ENCODE results near the gene REEP1.
"Not testable (repeated sequence)": the region's sequence is repeated elsewhere in the genome, so short reads cannot be mapped to it uniquely, and the experiment has no call there.

Gene REEP1

DNA sequence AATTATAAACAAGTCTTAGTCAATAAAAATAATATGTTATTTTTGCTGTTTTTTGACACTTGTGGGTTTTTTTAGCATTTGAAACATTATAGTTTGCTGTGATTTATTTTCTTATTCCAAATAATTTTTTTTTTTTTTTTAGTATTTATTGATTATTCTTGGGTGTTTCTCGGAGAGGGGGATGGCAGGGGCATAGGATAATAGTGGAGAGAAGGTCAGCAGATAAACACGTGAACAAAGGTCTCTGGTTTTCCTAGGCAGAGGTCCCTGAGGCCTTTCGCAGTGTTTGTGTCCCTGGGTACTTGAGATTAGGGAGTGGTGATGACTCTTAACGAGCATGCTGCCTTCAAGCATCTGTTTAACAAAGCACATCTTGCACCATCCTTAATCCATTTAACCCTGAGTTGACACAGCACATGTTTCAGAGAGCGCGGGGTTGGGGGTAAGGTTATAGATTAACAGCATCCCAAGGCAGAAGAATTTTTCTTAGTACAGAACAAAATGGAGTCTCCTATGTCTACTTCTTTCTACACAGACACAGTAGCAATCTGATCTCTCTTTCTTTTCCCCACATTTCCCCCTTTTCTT lies 8.5 kb upstream of the REEP1 start:
- DNase-seq (ENCODE audit: low spot score): not testable (repeated sequence)

DNA sequence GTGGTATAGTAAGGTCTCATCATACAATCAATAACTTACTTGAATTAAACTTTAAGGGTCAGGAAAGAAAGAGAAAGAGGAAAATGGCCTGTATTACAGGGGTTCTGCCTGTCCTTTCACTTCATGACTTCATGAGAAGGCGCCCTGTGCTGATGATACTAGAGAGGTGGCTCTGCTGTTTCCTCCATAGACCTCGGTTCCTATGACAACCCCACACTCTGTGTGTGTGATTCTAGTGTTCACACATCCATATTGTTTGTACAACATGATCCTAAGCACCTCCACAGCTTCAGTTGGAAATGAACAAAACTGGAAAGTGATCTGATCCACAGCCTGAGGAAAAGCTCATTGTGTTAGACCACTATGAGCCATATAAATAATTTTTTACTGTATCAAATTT lies 7.0 kb upstream of the REEP1 start:
- no peak for DNase-seq (ENCODE audit: low spot score)

DNA sequence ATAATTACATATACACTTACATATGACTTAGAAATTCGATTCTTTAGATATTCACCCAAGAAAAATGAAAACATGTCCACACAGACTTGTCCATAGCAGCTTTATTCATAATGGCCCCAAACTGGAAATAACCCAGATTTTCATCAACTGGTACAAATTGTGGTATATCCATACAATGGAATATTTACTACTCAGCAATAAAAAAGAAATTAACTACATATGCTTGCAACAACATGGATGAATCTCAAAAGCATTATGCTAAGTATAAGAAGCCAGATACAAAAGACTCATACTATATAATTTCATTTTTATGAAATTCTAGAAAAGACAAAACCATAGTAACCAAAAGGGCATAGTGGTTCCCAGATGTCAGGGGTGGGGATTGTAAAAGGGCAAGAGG lies 5.1 kb upstream of the REEP1 start:
- no peak for DNase-seq (ENCODE audit: low spot score)

DNA sequence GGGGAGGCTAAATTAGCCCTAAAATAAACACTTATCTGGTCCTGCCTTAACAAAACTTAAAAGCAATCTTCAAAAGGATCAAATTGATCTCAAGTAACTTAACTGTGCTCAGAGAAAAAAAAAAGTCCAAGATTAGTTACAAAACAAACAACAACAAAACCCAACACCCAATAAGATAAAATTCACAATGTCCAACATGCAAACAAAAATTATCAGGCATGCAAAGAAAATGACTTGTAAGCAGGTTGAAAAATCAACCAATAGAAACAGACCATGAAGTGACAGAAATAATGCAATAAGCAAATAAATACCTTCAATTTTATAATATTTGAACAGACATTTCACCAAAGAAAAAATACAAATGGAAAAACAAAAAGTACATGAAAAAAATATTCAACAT lies 4.0 kb upstream of the REEP1 start:
- no peak for DNase-seq (ENCODE audit: low spot score)

DNA sequence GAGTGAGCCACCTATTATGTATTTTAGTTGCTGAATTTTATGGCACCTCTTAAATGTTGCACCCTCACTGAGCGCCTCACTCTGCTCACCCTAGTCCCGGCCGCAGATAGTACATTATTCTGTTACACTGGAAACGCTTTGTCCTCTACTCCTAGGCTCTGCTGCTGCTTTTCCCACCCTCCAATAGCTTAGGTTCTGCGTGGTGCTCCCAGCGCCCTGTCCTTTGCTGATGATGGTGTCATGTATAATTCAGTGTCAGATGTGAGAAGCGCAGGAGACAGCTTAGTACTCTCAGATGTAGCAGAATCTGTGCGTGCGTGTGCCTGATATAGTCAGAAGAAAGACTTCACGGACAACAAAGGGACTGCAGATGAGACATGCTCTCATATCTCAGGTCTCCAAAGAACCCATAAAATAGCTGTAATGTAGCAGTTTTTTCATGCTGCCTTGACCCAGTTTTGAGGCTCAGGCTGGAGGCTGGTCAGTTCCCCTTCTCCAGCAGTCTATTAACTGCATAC lies 1.4 kb upstream of the REEP1 start:
- no peak for DNase-seq (ENCODE audit: low spot score)

DNA sequence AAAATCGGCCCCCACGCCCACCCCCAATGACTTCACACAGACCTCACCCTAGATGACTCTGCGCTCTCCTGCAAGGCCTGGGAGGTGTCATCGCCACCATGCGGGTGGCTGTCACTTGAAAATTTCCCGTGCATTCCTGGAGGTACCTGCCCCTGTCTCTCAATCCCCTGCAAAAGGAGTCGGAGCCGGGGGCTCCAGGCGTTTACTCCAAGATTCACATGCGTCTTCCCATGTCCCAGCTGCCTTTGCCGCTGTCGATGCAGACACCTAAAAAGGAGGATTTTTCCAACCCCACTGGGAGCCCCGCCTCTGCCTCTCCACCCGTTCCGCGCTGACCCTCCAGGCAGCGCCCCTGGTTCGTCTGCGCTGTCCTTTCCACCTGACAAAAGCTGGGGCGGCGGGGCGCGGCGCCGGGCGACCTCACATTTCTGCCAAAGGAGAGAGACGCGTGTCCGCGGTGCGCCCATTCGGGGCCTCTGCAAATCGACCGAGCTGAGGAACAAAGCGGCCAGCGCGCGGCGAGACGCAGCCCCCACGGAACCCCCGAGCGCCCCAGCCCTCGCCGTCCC lies 667 bp downstream of the REEP1 start:
- no peak for DNase-seq (ENCODE audit: low spot score)

DNA sequence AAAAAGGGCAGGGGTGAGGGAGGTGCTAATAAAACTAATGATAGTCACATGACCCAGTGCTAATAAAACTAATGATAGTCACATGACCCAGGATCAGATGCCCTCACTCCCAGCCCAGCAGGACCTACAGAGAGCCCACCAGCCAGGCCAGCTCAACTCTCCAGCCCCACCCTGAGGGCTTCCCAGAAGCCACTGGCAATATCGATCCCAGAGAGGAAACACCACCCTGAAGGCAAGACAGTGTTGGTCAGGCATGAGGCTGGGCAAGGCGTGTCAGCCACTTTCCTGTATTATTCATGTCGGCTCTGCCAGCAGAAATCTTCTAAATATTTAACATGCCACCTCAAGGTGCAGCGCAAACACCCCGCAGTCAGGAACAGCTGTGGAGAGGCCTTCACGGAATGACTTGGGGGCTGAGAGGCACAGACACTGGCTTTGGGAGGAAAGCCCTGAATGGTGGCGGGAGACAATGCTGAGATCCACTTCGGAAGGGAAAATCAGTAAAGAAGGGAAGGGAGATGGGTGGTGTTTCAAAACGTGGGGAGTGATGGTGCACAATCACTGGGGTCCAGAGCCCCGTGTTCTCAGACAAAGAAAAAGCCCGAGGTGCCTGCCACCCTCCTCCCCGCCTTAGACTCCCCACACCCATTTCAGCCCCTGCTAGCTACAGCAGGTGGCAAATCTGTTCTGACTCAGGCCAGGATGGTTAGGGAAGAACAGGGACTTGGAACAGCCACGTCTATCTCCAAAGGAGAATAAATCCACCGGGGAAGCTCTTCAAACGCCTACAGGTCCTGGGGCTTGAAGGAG lies 1.4 kb downstream of the REEP1 start:
- DNase-seq (ENCODE audit: low spot score): no peak

DNA sequence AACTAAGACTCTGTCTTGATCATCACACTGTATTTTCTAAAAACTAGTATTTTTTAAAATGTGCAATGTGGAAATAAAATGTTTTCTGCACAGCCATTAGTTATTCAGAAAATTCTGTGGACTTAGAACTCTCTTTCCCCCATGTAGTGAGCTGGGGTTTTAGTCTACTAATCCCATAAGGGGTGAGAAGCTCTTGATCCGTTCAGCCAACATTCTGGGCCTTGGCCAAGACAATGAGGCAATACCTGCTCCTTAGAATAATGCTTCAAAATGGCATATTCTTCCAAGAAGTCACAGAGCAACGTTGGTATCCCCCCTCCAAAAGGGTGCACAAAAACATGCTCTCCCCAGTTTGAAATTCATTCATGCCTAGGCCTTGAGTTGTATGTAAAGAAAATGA lies 4.0 kb downstream of the REEP1 start:
- no peak for DNase-seq (ENCODE audit: low spot score)

DNA sequence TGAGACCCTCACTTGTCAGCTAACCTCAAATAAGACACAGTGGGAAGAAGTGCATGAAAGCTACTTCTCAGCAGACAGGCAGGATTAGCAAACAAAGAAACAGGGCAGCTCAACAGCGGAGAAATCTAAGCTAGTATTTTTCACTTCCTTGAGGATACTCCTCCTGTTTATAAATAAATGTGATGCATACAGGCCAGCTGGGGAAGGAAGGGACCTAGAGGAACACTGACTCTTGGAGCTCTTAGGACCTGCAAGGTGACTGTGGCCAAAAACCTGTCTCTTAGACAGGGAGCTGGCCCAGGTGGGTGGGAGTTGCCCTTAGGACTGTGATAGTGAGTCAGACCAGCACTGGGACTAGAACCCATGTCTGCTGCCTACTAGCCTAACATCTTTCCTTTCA lies 4.8 kb downstream of the REEP1 start:
- DNase-seq (ENCODE audit: low spot score): no peak

DNA sequence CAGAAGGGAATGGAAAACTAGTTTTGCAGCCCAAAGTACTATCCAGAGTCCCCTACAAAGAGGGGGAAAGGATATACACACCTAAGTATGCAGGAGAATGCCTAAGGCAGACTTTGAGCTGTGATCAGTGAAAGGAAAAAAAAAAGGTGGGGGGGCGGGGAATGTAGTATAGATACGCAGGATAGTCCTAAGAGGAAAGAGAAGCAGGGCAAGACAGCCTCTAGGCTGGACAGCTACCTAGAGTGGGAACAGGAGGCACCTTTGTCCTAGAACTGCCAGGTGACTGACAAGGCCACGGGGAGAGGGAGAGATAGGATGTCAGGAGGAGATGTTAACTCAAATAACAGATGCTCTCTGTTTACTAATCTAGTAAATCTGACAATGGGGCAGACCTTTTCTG lies 6.0 kb downstream of the REEP1 start:
- no peak for DNase-seq (ENCODE audit: low spot score)

DNA sequence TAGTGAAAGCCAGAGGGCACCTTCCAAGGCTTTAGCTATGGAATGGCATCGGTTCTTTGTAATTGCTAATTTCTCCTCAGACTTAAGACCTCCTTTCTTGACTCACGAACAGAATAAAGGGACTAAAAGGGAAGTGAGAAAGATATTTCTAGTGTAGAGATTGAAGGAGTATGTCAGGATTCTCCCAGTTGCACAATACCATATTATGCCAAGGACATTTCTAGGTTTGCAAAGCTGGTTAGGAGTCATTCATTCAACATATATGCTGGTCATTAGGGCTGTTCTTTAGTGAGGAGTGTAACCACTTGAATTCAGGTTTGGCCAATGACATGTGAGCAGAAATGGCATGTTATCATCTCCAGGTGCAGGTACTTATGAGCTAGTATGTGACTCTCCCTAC lies 7.4 kb downstream of the REEP1 start:
- DNase-seq (ENCODE audit: low spot score): no peak

DNA sequence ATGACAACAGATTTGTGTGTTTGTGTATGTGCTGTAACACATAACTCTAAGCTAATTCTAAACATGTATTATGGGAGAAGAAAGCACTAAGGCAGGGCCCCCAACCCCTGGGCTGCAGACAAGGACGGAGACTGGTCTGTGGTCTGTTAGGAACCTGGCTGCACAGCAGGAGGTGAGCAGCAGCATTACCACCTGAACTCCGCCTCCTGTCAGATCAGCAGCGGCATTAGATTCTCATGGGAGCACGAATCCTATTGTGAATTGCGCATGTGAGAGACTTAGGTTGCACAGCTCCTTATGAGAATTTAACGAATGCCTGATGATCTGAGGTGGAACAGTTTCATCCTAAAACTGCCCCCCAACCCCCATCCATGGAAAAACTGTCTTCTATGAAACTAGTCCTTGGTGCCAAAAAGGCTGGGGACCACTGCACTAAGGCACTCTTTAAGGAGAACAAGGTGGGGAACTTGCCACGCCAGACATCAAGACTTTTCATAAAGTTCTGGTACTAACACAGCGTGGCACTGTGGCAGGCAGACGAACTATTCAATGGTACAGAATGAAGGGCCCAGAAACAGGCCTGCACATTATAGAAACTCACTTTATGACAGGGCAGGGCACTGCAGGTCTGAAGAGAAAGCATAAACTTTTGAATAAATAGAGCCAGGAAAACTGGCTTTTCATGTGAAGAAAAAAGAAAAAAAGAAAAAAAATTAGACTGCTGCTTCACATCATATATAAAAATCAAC lies 14.0 kb downstream of the REEP1 start:
- DNase-seq (ENCODE audit: low spot score): no peak

DNA sequence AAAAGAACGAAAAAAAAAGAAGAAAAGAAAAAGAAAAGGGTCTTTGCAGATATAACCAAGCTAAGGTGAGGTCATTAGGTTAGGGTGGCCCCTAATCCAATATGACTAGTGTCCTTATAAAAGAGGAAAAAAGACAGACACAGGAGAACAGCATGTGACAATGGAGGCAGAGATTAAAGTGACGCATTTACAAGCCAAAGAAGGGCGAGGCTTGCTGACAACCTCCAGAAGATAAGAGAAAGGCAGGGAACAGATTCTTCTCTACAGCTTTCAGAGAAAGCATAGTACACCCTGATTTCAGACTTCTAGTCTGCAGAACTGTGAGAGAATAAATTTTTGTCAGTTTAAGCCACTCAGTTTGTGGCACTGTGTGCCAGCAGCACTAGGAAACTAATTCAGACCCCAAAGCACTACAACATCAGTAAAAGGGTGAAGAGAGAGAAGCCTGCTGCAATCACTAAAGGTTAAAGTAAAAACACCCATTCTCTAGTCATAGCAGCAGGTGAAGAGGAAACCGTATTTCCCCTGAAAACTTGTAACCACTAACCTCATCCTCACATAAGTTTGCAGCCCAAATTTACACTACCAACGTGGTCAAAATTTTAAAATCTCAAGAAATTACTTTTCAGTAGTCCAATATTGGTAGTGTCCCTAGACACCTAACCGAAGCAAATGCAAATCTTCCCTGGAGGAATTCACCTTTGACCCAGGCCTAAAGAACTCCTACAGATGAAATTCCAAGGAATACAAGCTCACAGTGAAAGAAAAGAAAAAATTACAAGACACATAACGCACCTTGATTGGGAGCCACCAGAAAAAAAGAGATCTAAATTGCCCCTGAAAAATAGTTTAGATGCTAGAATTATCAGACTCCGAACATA lies 17.5 kb downstream of the REEP1 start:
- no peak for DNase-seq (ENCODE audit: low spot score)

DNA sequence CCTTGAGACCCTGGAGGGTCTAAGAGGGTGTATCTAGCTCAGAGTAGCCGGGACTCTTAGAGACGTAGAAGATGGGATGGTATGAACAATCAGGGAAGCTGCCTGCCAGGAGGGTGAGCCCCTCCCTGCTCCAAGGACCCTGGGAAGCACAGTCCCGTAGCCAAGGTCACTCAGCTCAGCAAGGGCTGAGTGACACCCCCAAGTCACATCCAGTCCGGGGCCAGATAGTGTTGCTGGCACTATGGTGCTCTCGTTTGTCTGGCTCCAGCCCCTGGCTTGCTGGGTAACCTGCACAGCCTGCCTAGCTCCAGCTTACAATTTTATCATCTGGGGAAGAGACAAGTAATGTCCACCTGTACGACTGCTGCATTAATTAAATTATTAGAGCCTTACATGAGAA lies 22.3 kb downstream of the REEP1 start:
- no peak for DNase-seq (ENCODE audit: low spot score)

DNA sequence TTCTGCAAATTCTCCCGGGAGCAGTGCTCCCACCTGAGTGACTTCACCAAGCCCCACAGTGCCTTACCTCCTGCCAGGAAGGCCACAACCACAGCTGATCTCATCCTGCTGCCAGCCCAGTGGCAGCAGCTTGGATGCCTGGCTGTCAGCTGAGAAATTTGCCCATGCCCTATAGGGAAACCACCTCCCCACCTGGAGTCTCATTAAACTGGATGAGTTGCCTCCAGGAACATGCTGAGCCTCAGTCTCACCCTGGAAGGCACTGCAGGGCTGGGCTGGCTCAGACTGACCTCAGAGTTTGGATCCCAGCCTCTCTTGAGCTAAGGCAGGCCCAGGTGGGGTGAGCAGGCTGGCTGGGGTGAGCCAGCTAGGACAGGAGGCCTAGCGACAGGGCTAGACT lies 23.3 kb downstream of the REEP1 start:
- DNase-seq (ENCODE audit: low spot score): no peak

DNA sequence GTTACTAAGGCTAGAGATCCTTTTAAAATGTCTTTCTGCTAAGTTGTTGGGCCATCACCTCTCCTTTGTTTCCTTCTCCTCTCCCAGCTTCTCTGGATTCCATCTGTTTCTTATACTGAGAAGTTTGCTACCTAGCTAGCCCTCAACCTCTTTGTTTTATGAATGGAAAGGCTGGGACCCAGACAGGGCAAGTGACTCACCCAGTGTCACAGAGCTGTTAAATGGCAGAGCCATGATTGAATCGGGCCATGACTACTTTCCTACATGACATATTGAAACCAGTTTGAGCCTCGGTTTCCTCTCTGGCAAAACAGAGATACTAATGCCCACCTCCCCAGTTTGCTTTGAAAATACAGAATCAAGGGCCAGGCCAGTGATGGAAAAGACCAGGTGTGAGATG lies 24.1 kb downstream of the REEP1 start:
- DNase-seq (ENCODE audit: low spot score): no peak

DNA sequence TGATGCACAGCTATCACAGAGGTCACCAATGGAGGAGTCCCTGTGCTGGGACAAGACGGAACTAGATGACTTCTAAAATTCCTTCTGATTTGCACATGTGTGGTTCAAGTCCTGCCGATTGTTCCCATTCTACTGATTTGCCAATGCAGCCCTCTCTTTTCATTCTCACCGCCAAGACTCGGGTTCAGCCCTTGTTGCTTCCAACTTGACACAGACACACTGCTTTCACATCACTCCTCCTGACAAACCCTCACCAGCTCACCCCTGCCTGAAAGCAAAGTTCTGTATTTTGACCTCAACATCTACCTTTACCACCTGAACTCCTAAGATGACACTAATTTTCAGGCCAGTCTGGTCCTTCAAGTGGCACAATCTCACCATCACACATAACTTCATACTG lies 25.5 kb downstream of the REEP1 start:
- no peak for DNase-seq (ENCODE audit: low spot score)

DNA sequence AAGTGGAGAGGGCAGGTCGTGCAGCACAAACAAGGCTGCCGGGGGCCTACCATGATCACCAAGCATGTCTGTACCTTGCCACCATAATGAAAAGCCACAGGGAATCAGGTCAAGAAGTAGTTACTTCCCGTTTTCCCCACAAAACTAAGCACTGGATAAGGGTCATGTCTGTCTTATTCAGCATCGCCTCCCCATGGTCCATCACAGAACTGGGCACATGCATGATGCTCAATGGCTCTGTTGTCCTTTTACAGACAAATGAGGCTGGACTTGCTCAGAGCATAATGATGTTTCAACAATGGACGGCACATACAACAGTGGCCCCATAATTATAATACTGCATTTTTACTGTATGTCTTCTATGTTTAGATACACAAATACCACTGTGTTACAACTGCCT lies 27.5 kb downstream of the REEP1 start:
- DNase-seq (ENCODE audit: low spot score): no peak

DNA sequence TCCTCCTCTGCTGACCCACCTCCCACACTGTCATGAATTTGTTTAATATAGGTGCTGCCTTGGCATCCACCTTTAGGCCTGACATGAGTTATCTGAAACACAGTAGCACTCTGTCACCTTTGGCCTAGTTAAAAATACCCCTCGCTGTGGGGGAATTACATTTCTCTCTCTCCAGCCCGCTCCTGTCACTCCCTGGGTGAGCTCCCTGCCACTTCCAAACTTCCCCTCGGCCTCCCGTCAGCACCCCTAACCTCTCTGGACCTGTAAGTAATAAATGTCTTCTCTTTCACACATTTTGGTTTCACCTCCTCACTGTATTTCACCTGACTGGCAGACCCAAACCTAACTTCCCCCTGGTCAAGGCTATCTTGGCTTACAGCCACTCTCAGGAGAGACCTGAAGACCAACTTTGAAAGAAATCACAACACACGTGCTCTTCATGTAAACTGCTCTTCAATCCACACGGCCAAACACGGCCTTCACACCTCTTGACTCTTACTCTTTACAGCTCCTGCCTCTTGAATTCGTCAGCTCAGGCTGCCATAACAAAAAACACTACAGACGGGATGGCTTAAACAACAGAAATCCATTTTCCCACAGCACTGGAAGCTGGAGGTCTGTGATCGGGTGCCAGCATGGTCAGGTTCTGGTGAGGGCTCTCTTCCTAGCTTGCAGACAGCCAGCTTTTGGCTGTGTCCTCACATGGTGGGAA lies 28.3 kb downstream of the REEP1 start:
- DNase-seq (ENCODE audit: low spot score): no peak

DNA sequence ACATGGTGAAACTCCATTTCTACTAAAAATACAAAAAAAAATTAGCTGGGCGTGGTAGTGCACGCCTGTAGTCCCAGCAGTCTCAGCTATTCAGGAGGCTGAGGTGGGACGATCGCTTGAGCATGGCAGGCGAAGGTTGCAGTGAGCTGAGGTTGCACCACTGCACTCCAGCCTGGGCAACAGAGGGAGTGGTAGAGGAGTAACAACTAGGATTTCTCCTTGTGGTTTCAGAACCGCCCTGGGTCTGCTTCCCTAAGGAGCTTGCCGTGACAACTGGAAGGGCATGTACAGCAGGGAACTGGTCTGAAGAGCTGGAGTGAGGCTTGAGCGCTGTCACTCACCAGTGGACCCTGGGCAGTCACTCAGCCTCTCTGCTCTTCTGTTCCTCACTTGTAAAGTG lies 29.1 kb downstream of the REEP1 start:
- no peak for DNase-seq (ENCODE audit: low spot score)

DNA sequence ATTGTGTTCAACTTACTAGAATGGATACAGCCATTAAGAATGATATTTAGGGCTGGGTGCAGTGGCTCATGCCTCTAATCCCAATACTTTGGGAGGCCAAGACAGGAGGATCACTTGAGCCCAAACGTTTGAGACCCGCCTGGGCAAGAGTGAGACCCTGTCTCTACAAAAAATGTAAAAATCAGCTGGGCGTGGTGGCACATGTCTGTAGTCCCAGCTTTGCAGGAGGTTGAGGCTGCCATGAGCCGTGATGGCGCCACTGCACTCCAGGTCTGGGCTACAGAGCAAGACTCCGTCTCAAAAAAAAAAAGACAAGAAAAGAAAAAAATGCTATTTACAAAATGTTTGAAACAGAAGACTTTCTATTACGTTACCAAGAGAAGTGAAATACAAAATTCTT lies 30.0 kb downstream of the REEP1 start:
- DNase-seq (ENCODE audit: low spot score): no peak

Data from pons (tissue), 1 donor.